HG03460 (cell line): ENCODE results near the gene MRTFA.
"Not testable (repeated sequence)": the region's sequence is repeated elsewhere in the genome, so short reads cannot be mapped to it uniquely, and the experiment has no call there.

ENCODE experiments used
- ATAC-seq: cut with Tn5 transposase; IDR thresholded peaks from one replicate; pipeline ENCODE4 v1.9.1; 2021; ENCODE audit not compliant: unreplicated experiment

The MRTFA gene

GRCh38 chr22:40500465-40500786 lies 136.1 kb downstream of the MRTFA start:
- not testable (repeated sequence) for ATAC-seq

GRCh38 chr22:40499209-40499623 lies 137.3 kb downstream of the MRTFA start:
- no peak for ATAC-seq

- no peak for ATAC-seq
Measured at GRCh38 chr22:40498420-40499208, 137.9 kb downstream of the MRTFA start.

- ATAC-seq, result no peak
Measured at GRCh38 chr22:40493441-40493840, 143.1 kb downstream of the MRTFA start.

GRCh38 chr22:40491990-40492631 lies 144.4 kb downstream of the MRTFA start:
- peak; percentile 85 for ATAC-seq

- no peak for ATAC-seq
Measured at GRCh38 chr22:40487663-40488249, 148.8 kb downstream of the MRTFA start.

GRCh38 chr22:40486962-40487602 lies 149.4 kb downstream of the MRTFA start:
- no peak for ATAC-seq

- ATAC-seq, result no peak
Measured at GRCh38 chr22:40485813-40486667, 150.5 kb downstream of the MRTFA start.

GRCh38 chr22:40484906-40485669 lies 151.4 kb downstream of the MRTFA start:
- ATAC-seq, result no peak

- no peak for ATAC-seq
Measured at GRCh38 chr22:40482886-40483285, 153.6 kb downstream of the MRTFA start.

- no peak for ATAC-seq
Measured at GRCh38 chr22:40482391-40482790, 154.1 kb downstream of the MRTFA start.

GRCh38 chr22:40480996-40481395 lies 155.5 kb downstream of the MRTFA start:
- ATAC-seq, result no peak

- no peak for ATAC-seq
Measured at GRCh38 chr22:40479887-40480538, 156.5 kb downstream of the MRTFA start.

- ATAC-seq, result no peak
Measured at GRCh38 chr22:40479126-40479800, 157.3 kb downstream of the MRTFA start.

- ATAC-seq, result no peak
Measured at GRCh38 chr22:40478338-40479125, 158.0 kb downstream of the MRTFA start.

- no peak for ATAC-seq
Measured at GRCh38 chr22:40477683-40478337, 158.7 kb downstream of the MRTFA start.

- no peak for ATAC-seq
Measured at GRCh38 chr22:40476341-40476740, 160.2 kb downstream of the MRTFA start.

GRCh38 chr22:40473703-40474102 lies 162.8 kb downstream of the MRTFA start:
- ATAC-seq, result no peak
